Mesendoderm (in vitro differentiated cells): ENCODE measurements around the gene PTPN11.

Source experiments
- DNase-seq: peaks from one replicate; pipeline ENCODE4 v3.0.0; 2013
- H2AK5ac ChIP-seq: 2 replicates; pipeline ENCODE4 v1.6.1; 2013; ENCODE audit warnings: low read length, inconsistent platforms
- H2BK120ac ChIP-seq: 2 replicates; pipeline ENCODE4 v1.6.1; 2013; ENCODE audit warnings: low read depth, mild to moderate bottlenecking, low read length, moderate library complexity, mixed read lengths
- H2BK15ac ChIP-seq: replicated peaks from 2 replicates; pipeline ENCODE4 v1.6.1; 2013; ENCODE audit warnings: low read depth, mild to moderate bottlenecking, moderate library complexity
- H2BK5ac ChIP-seq: 2 replicates; pipeline ENCODE4 v1.6.1; 2013; ENCODE audit warnings: low read length, inconsistent platforms
- H3K18ac ChIP-seq: 2 replicates; pipeline ENCODE4 v1.6.1; 2013; ENCODE audit warnings: mild to moderate bottlenecking, low read length, mixed read lengths
- H3K23ac ChIP-seq: one replicate; pipeline ENCODE4 v1.6.1; 2013; ENCODE audit warnings: low read length
- H3K27ac ChIP-seq: 2 replicates; pipeline ENCODE4 v1.5.1; 2013; ENCODE audit warnings: low read depth, mild to moderate bottlenecking, inconsistent platforms, low read length, moderate library complexity
- H3K27me3 ChIP-seq: 2 replicates; pipeline ENCODE4 v1.6.1; 2013; ENCODE audit warnings: low read length, control low read depth, mild to moderate bottlenecking, inconsistent platforms; ENCODE audit not compliant: insufficient read depth, poor library complexity
- H3K36me3 ChIP-seq: 2 replicates; pipeline ENCODE4 v1.6.1; 2013; ENCODE audit warnings: low read length, inconsistent platforms; ENCODE audit not compliant: control insufficient read depth, insufficient read depth
- H3K4ac ChIP-seq: one replicate; pipeline ENCODE4 v1.6.1; 2013; ENCODE audit warnings: low read depth, mild to moderate bottlenecking, low read length, moderate library complexity
- H3K4me1 ChIP-seq: 2 replicates; pipeline ENCODE4 v1.6.1; 2013; ENCODE audit warnings: low read depth, low read length, inconsistent platforms; ENCODE audit not compliant: control insufficient read depth
- H3K4me2 ChIP-seq: 2 replicates; pipeline ENCODE4 v1.6.1; 2013; ENCODE audit warnings: low read length
- H3K4me3 ChIP-seq: 2 replicates; pipeline ENCODE4 v1.5.1; 2013; ENCODE audit warnings: mild to moderate bottlenecking, low read length
- H3K56ac ChIP-seq: one replicate; pipeline ENCODE4 v1.6.1; 2013; ENCODE audit warnings: low read length
- H3K79me1 ChIP-seq: 2 replicates; pipeline ENCODE4 v1.6.1; 2013; ENCODE audit warnings: low read length, inconsistent platforms
- H3K79me2 ChIP-seq: 2 replicates; pipeline ENCODE4 v1.6.1; 2013; ENCODE audit warnings: mild to moderate bottlenecking, low read length; ENCODE audit not compliant: control insufficient read depth, insufficient read depth
- H3K9ac ChIP-seq: 2 replicates; pipeline ENCODE4 v1.6.1; 2013; ENCODE audit warnings: low read length, inconsistent platforms
- H4K5ac ChIP-seq: one replicate; pipeline ENCODE4 v1.6.1; 2013; ENCODE audit warnings: low read length
- H4K8ac ChIP-seq: one replicate; pipeline ENCODE4 v1.6.1; 2013; ENCODE audit warnings: low read depth, mild to moderate bottlenecking, control low read depth, low read length, moderate library complexity
- WGBS: extraction: QIAGEN DNeasy Blood & Tissue Kit; methylation state at CpG from one replicate; pipeline ENCODE4 v1.1.7; 2013; ENCODE audit warnings: low lambda C conversion rate, missing lambda C conversion rate; ENCODE audit not compliant: insufficient coverage; ENCODE audit errors: extremely low coverage; 5-methylcytosine and 5-hydroxymethylcytosine counted together

PTPN11 gene

GRCh38 chr12:112527501-112527900 lies 108.8 kb downstream of the PTPN11 start:
- H3K4ac ChIP-seq: no peak overlapping the region
- no peak overlapping the region for H2BK120ac ChIP-seq
- no peak overlapping the region for H3K18ac ChIP-seq
- no peak overlapping the region for H2BK15ac ChIP-seq
- WGBS: no CpG with 5 or more reads among the region's 4 CpGs
- no peaks in the 10 kb centered on the region for H3K79me2 ChIP-seq
- no peaks in the 10 kb centered on the region for H3K79me1 ChIP-seq
- H3K27me3 ChIP-seq: no peaks in the 10 kb centered on the region
- H3K56ac ChIP-seq: no peak overlapping the region
- H3K36me3 ChIP-seq: no peaks in the 10 kb centered on the region
- H3K4me2 ChIP-seq: no peak overlapping the region
- H3K4me1 ChIP-seq: no peaks in the 10 kb centered on the region
- no peak overlapping the region for H4K5ac ChIP-seq
- H4K8ac ChIP-seq: no peak overlapping the region
- no peak overlapping the region for H2AK5ac ChIP-seq
- H3K27ac ChIP-seq: no peak overlapping the region
- H3K23ac ChIP-seq: no peak overlapping the region
- H3K4me3 ChIP-seq: no peak overlapping the region
- DNase-seq: no peak
- H3K9ac ChIP-seq: no peak overlapping the region
- H2BK5ac ChIP-seq: no peak overlapping the region

GRCh38 chr12:112528521-112528920 lies 109.8 kb downstream of the PTPN11 start:
- H3K79me2 ChIP-seq: no peaks in the 10 kb centered on the region
- H3K9ac ChIP-seq: no peak overlapping the region
- H3K18ac ChIP-seq: no peak overlapping the region
- no peaks in the 10 kb centered on the region for H3K4me1 ChIP-seq
- H3K4me2 ChIP-seq: no peak overlapping the region
- H3K23ac ChIP-seq: no peak overlapping the region
- H4K8ac ChIP-seq: no peak overlapping the region
- DNase-seq: no peak
- no peak overlapping the region for H2AK5ac ChIP-seq
- no peak overlapping the region for H2BK15ac ChIP-seq
- no peak overlapping the region for H3K4me3 ChIP-seq
- no peaks in the 10 kb centered on the region for H3K79me1 ChIP-seq
- no peak overlapping the region for H3K56ac ChIP-seq
- no peak overlapping the region for H3K27ac ChIP-seq
- H3K4ac ChIP-seq: no peak overlapping the region
- H4K5ac ChIP-seq: no peak overlapping the region
- no peak overlapping the region for H2BK120ac ChIP-seq
- no peak overlapping the region for H2BK5ac ChIP-seq
- no peaks in the 10 kb centered on the region for H3K27me3 ChIP-seq
- no CpG with 5 or more reads among the region's 1 CpG for WGBS
- no peaks in the 10 kb centered on the region for H3K36me3 ChIP-seq

- Histone ChIP-seq H3K23ac (no peak overlapping the region), H3K18ac (no peak overlapping the region), H3K79me1 (no peaks in the 10 kb centered on the region), H3K9ac (no peak overlapping the region), H2BK5ac (no peak overlapping the region), H3K56ac (no peak overlapping the region), H3K4me2 (no peak overlapping the region), H2BK15ac (no peak overlapping the region), H4K5ac (no peak overlapping the region), H3K4ac (no peak overlapping the region), H3K27ac (no peak overlapping the region), H2AK5ac (no peak overlapping the region), H3K4me3 (no peak overlapping the region), H3K36me3 (no peaks in the 10 kb centered on the region), H2BK120ac (no peak overlapping the region), H3K79me2 (no peaks in the 10 kb centered on the region), H3K27me3 (no peaks in the 10 kb centered on the region), H4K8ac (no peak overlapping the region), H3K4me1 (no peaks in the 10 kb centered on the region)
- no peak for DNase-seq
- no CpG with 5 or more reads among the region's 2 CpGs for WGBS
Measured at GRCh38 chr12:112530941-112531340, 112.2 kb downstream of the PTPN11 start.

- no CpG with 5 or more reads among the region's 1 CpG for WGBS
- Histone ChIP-seq H4K8ac (no peak overlapping the region), H3K4me2 (no peak overlapping the region), H3K9ac (no peak overlapping the region), H3K23ac (no peak overlapping the region), H3K27me3 (no peaks in the 10 kb centered on the region), H4K5ac (no peak overlapping the region), H3K56ac (no peak overlapping the region), H2AK5ac (no peak overlapping the region), H3K18ac (no peak overlapping the region), H3K4ac (no peak overlapping the region), H3K36me3 (no peaks in the 10 kb centered on the region), H3K4me3 (no peak overlapping the region), H2BK120ac (no peak overlapping the region), H3K79me2 (no peaks in the 10 kb centered on the region), H2BK15ac (no peak overlapping the region), H3K27ac (no peak overlapping the region), H2BK5ac (no peak overlapping the region), H3K4me1 (no peaks in the 10 kb centered on the region), H3K79me1 (no peaks in the 10 kb centered on the region)
- DNase-seq: no peak
Measured at GRCh38 chr12:112532106-112532505, 113.4 kb downstream of the PTPN11 start.

GRCh38 chr12:112533528-112533927 lies 114.8 kb downstream of the PTPN11 start:
- Histone ChIP-seq H3K4me2 (no peak overlapping the region), H3K4ac (no peak overlapping the region), H3K23ac (no peak overlapping the region), H2BK15ac (no peak overlapping the region), H3K4me1 (no peaks in the 10 kb centered on the region), H3K9ac (no peak overlapping the region), H3K18ac (no peak overlapping the region), H2BK120ac (no peak overlapping the region), H3K79me1 (no peaks in the 10 kb centered on the region), H3K36me3 (no peaks in the 10 kb centered on the region), H2AK5ac (no peak overlapping the region), H3K27ac (no peak overlapping the region), H3K4me3 (no peak overlapping the region), H2BK5ac (no peak overlapping the region), H4K5ac (no peak overlapping the region), H3K56ac (no peak overlapping the region), H4K8ac (no peak overlapping the region), H3K79me2 (no peaks in the 10 kb centered on the region), H3K27me3 (no peaks in the 10 kb centered on the region)
- DNase-seq: no peak
- no CpG with 5 or more reads among the region's 7 CpGs for WGBS

GRCh38 chr12:112535017-112535416 lies 116.3 kb downstream of the PTPN11 start:
- Histone ChIP-seq H3K4me3 (no peak overlapping the region), H3K4ac (no peak overlapping the region), H3K23ac (no peak overlapping the region), H2BK15ac (no peak overlapping the region), H2AK5ac (no peak overlapping the region), H4K8ac (no peak overlapping the region), H3K36me3 (no peaks in the 10 kb centered on the region), H3K18ac (no peak overlapping the region), H3K79me2 (no peaks in the 10 kb centered on the region), H3K4me1 (no peaks in the 10 kb centered on the region), H2BK120ac (no peak overlapping the region), H3K9ac (no peak overlapping the region), H2BK5ac (no peak overlapping the region), H3K27me3 (no peaks in the 10 kb centered on the region), H3K4me2 (no peak overlapping the region), H3K27ac (no peak overlapping the region), H4K5ac (no peak overlapping the region), H3K79me1 (no peaks in the 10 kb centered on the region), H3K56ac (no peak overlapping the region)
- WGBS: no CpG with 5 or more reads among the region's 6 CpGs
- DNase-seq: no peak
